Right ventricle myocardium inferior (tissue), 1 donor: ENCODE measurements around the gene UGGT2. TPM values are rescaled to one million over a fixed set of nuclear protein-coding genes. Genes with fewer than 3 reads are reported as not detected.
"Not testable (repeated sequence)": the region's sequence is repeated elsewhere in the genome, so short reads cannot be mapped to it uniquely, and the experiment has no call there.

Experiments
- ATAC-seq: fragments of 200-7000 bp; cut with Tn5 transposase; one replicate; pipeline ENCODE4 v1.9.1; 2020; ENCODE audit warnings: mild to moderate bottlenecking, moderate library complexity
- DNase-seq: peaks from one replicate; pipeline ENCODE4 v3.0.0; 2021; ENCODE audit errors: missing footprints
- intact Hi-C: fragments of 100-400 bp; cut with DNase I; formaldehyde crosslinking; loops from one replicate; pipeline ENCODE4 v1.11.0; 2022
- total RNA-seq: library from RNA; stranded (reverse); fragmentation: NEBNext Ultra II Directional; extraction: Animal tissue kit (Norgen Biotek cat#: 25700); gene quantifications from one replicate; pipeline ENCODE4 v1.2.1, GENCODE V29; 2021
- donor health status: DM: no; HTN: yes; CAD: no; lungs with severe emphysema.

Gene UGGT2
- total RNA-seq, 1 donor from 2014 or later: 10.0 TPM

GRCh38 chr13:96011291-96011872 lies 41.8 kb downstream of the UGGT2 start:
- intact Hi-C loops: no loop called here
- DNase-seq (no peak), ATAC-seq (no peak)

- ATAC-seq (no peak), DNase-seq (no peak)
- intact Hi-C loops: no loop called here
Measured at GRCh38 chr13:96003304-96003703, 49.9 kb downstream of the UGGT2 start.

GRCh38 chr13:96002322-96003131 lies 50.7 kb downstream of the UGGT2 start:
- ATAC-seq (no peak), DNase-seq (no peak)
- intact Hi-C loops: no loop called here

DNA sequence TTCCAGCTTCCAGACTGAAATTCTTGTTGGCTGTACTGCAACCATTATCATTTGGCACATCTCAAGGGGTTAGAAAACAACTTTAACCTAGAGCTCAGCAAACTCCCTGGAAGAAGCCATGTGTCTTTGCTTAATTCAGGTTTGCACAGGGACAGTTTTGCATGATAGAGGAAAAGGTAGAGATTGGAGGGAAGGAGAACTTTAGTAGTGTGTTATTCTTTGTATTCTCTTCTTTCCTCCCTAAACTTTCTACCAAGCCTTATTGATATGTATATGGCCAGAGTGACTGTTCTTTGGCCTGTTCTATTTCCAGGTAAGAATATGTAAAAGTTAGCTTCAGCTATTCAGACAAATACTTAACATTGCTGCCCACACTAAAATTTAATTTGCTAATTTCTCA lies 53.1 kb downstream of the UGGT2 start:
- ATAC-seq: no peak
- intact Hi-C loops: no loop called here
- DNase-seq: no peak

DNA sequence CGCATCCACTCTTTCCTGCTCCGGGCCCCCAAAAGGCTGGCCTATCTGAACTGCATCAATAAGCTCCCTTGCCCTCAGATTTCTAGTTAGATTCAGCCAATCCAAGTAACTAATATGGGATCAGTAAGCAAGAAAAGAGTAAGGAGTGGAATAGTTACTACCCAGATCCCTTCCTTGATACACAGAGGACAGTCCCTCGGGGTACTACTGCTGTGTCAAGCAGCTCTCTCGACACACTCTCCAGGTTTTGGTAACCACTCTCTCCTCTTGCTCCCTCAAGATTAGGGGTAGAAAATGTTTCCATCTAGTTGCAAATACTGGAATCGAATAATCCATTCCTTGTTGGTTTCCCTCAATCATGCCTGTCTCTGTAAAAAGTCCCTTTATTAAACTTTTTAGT lies 65.4 kb downstream of the UGGT2 start:
- intact Hi-C loops: no loop called here
- ATAC-seq: no peak
- DNase-seq: no peak

- intact Hi-C loops: no loop called here
- DNase-seq (no peak), ATAC-seq (no peak)
Measured at GRCh38 chr13:95982144-95982543, 71.1 kb downstream of the UGGT2 start.

DNA sequence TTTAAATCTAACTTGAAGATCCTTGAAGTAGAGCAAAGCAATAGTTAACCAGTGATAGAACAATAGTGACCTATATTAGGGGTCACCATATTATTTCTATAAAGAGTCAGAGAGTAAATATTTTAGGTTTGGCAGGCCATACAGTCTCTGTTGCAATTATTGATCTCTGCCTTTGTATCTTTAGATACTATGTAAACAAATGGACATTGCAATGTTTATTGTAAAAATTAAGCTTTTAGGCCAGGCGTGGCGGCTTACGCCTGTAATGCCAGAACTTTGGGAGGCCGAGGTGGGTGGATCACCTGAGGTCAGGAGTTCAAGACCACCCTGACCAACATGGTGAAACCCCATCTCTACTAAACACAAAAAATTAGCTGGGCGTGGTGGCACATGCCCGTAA lies 80.5 kb downstream of the UGGT2 start:
- ATAC-seq, DNase-seq, intact Hi-C loops: not testable (repeated sequence)

- ATAC-seq: no peak
- no peak for DNase-seq
- intact Hi-C loops: no loop called here
Measured at GRCh38 chr13:95970878-95971277, 82.3 kb downstream of the UGGT2 start.

DNA sequence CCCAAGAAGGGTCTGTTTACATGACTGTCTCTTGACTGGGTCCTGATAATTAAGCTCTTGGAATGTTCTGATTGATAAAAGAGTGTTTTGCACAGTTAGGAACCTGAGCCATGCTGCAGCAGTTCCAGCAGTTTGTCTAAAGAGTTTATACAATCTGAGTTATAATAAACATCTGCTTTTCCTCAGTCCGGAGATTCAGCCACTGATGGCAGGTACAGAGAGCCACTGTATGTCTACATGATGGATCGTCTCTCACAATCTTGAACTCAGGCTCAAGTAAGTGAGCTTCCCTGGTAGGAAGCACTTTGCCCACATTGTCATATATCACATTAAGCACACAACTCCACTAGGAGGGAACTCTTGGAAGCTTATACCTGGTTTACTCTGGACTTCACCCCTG lies 84.3 kb downstream of the UGGT2 start:
- intact Hi-C loops: no loop called here
- DNase-seq (no peak), ATAC-seq (no peak)

- intact Hi-C loops: no loop called here
- ATAC-seq (no peak), DNase-seq (no peak)
Measured at GRCh38 chr13:95957331-95957730, 95.9 kb downstream of the UGGT2 start.

DNA sequence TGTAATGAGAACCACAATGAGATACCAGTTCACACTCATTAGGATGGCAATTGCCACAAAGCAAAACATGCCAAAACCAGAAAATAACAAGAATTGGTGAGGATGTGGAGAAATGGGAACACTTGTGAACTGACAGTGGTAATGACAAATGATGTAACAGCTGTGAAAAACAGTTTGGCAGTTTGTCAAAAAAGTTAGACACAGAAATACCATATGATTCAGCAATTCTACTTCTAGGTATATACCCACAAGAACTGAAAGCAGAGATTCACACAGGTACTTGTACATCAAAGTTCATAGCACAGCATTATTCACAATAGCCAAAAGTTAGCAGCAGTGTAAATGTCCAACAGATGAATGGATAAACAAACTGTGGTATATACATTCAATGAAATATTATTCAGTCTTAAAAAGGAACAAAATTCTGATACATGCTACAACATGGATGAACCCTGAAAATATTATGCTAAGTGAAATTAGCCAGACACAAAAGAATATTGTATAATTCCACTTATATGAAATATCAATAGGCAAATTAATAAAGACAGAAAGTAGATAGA lies 96.5 kb downstream of the UGGT2 start:
- DNase-seq (no peak), ATAC-seq (no peak)
- intact Hi-C loops: no loop called here

GRCh38 chr13:95955719-95956118 lies 97.5 kb downstream of the UGGT2 start:
- DNase-seq (no peak), ATAC-seq (no peak)
- intact Hi-C loops: no loop called here

DNA sequence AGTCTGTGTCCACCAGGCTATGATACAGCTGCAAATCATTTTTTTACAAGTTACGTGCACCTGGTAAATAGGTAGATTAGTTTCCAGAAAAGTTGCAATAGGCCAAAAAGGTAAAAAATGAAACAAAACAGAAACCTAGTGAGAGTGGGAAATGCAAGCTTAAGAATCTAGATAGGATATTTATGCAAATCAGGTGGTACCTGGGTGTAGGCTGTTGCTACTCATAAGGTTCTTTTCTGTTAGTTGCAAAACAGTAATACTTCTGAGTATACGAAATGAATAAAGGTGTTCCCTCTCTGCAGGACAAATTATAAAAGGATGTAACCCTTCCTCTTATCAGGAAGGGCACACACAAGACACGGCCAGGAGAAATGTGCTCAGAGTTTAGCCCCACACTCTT lies 97.9 kb downstream of the UGGT2 start:
- intact Hi-C loops: no loop called here
- DNase-seq: no peak
- ATAC-seq: no peak

- intact Hi-C loops: no loop called here
- DNase-seq (no peak), ATAC-seq (no peak)
Measured at GRCh38 chr13:95954266-95954665, 98.9 kb downstream of the UGGT2 start.

DNA sequence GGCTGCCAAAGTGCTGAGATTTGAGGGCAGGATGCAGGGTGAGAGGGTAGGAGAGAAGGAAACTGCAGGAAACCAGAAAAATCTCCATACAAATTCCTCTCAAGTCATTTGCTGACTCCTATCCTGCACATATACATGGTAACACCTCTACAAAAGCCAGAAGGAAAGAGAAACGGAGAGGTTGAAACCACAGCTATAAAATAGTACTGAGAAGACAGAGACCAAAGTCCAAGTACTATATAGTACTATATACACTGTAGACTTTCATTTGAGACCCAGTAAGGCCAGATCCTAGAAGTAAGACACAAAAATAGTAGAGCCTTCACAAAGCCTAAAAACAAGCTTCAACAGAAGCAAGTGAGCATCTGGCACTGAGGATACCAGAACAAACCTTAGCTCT lies 103.1 kb downstream of the UGGT2 start:
- intact Hi-C loops: no loop called here
- DNase-seq (no peak), ATAC-seq (no peak)

DNA sequence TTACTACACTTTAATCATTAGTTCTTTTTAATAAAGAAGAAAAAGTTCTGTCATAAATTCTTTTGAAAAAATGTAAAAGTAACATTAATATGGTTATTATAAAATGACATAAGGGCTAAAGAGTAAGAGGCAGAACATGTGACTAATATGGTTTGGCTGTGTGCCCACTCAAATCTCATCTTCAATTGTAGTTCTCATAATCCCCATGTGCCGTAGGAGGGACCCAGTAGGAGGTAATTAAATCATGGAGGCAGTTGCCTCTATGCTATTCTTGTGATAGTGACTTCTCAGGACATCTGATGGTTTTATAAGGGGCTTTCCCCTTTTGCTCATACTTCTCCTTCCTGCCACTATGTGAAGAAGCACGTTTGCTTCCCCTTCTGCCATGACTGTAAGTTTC lies 104.5 kb downstream of the UGGT2 start:
- ATAC-seq: no peak
- no peak for DNase-seq
- intact Hi-C loops: no loop called here

- intact Hi-C loops: no loop called here
- no peak for ATAC-seq
- no peak for DNase-seq
Measured at GRCh38 chr13:95937714-95938320, 115.4 kb downstream of the UGGT2 start.

DNA sequence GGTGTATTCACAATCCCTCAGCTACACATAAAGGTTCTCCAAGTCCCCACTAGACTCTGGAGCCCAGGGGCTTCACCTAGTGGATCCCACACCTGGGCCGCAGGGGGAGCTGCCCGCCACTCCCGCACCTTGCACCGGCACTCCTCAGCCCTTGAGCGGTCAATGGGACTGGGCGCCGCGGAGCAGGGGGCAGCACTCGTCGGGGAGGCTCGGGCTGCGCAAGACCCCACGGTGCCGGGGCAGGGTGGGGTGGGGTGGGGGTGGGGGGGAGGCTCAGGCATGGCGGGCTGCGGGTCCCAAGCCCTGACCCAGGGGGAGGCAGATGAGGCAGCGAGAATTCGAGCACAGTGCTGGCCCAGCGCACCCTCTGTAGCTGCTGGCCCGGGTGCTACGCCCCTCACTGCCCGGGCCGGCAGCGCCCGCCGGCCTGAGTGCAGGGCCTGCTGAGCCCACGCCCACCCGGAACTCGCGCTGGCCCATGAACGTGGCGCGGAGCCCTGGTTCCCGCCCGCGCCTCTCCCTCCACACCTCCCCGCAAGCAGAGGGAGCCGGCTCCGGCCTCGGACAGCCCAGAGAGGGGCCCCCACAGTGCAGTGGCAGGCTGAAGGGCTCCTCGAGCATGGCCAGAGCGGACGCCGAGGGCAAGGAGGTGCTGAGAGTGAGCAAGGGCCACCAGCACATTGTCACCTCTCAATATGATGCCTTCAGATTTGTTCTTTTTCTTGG lies 121.7 kb downstream of the UGGT2 start:
- no peak for ATAC-seq
- DNase-seq: no peak
- intact Hi-C loops: no loop called here

GRCh38 chr13:95929430-95929829 lies 123.8 kb downstream of the UGGT2 start:
- intact Hi-C loops: no loop called here
- ATAC-seq: no peak

More at GRCh38 chr13:95929430-95929829, 123.8 kb downstream of the UGGT2 start:
- no peak for DNase-seq
